ENCODE results near the gene ICOS.
"Not testable (repeated sequence)": the region's sequence is repeated elsewhere in the genome, so short reads cannot be mapped to it uniquely, and the experiment has no call there.

DNA sequence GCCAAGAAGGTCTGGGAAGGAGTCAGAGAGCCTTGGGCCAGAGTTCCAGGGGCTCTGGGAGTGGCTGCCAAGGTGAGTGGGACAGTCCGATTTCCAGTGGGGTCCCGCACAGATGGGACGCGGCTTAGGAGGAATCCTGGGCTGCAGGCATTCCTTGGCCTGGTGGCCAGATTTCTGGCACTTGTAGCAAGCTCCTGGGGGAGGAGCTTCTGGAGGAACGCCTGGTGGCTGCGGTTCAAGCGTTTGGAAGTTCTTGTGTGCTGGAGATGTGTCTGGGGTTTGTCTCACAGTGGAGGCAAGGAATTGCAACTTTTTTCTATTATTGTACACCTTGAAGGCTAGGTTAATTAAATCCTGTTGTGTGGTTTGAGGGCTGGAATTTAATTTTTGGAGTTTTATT lies 28.6 kb downstream of the ICOS start:
- TF ChIP-seq, protein P1, sequence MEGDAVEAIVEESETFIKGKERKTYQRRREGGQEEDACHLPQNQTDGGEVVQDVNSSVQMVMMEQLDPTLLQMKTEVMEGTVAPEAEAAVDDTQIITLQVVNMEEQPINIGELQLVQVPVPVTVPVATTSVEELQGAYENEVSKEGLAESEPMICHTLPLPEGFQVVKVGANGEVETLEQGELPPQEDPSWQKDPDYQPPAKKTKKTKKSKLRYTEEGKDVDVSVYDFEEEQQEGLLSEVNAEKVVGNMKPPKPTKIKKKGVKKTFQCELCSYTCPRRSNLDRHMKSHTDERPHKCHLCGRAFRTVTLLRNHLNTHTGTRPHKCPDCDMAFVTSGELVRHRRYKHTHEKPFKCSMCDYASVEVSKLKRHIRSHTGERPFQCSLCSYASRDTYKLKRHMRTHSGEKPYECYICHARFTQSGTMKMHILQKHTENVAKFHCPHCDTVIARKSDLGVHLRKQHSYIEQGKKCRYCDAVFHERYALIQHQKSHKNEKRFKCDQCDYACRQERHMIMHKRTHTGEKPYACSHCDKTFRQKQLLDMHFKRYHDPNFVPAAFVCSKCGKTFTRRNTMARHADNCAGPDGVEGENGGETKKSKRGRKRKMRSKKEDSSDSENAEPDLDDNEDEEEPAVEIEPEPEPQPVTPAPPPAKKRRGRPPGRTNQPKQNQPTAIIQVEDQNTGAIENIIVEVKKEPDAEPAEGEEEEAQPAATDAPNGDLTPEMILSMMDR (IDR thresholded peaks at IDR 0.05), result not testable (repeated sequence)
- TF ChIP-seq POLR2A (IDR thresholded peaks at IDR 0.05), result not testable (repeated sequence)

All from uterus (tissue), 2 donors.